Parathyroid adenoma (tissue), 2 donors: ENCODE data around the gene PI4KA.

ENCODE experiments used
- H2AFZ ChIP-seq: fragments of 300-600 bp; sonication (generic); one replicate; pipeline ENCODE4 v1.7.0; 2017; ENCODE audit warnings: antibody characterized with exemption, mild to moderate bottlenecking
- H3K27ac ChIP-seq: fragments of 300-600 bp; sonication (generic); one replicate; pipeline ENCODE4 v1.7.0; 2017
- H3K27me3 ChIP-seq: fragments of 300-600 bp; sonication (generic); one replicate; pipeline ENCODE4 v1.7.0; 2017; ENCODE audit warnings: low read length; ENCODE audit not compliant: control insufficient read depth, insufficient read depth
- H3K36me3 ChIP-seq: fragments of 300-600 bp; sonication (generic); one replicate; pipeline ENCODE4 v1.7.0; 2017; ENCODE audit warnings: low read length; ENCODE audit not compliant: control insufficient read depth, insufficient read depth
- H3K4me1 ChIP-seq: fragments of 300-600 bp; sonication (generic); one replicate; pipeline ENCODE4 v1.7.0; 2017; ENCODE audit warnings: control low read depth
- H3K4me2 ChIP-seq: fragments of 300-600 bp; sonication (generic); one replicate; pipeline ENCODE4 v1.7.0; 2017; ENCODE audit warnings: low read length
- H3K4me3 ChIP-seq: fragments of 300-600 bp; sonication (generic); one replicate; pipeline ENCODE4 v1.7.0; 2017; ENCODE audit warnings: low read depth, low read length
- H3K79me2 ChIP-seq: fragments of 300-600 bp; sonication (generic); one replicate; pipeline ENCODE4 v1.7.0; 2017; ENCODE audit warnings: control low read depth
- H3K9ac ChIP-seq: fragments of 300-600 bp; sonication (generic); one replicate; pipeline ENCODE4 v1.7.0; 2017; ENCODE audit warnings: mild to moderate bottlenecking
- H3K9me3 ChIP-seq: fragments of 300-600 bp; sonication (generic); one replicate; pipeline ENCODE4 v1.7.0; 2017; ENCODE audit warnings: low read length; ENCODE audit not compliant: control insufficient read depth
- TF ChIP-seq, protein P1 (sequence below): fragments of 300-600 bp; sonication (generic); IDR thresholded peaks from one replicate; pipeline ENCODE4 v1.7.0; 2017; ENCODE audit warnings: antibody characterized with exemption, mild to moderate bottlenecking
- donor health status: primary hyperparathyroidism.

The PI4KA gene

DNA sequence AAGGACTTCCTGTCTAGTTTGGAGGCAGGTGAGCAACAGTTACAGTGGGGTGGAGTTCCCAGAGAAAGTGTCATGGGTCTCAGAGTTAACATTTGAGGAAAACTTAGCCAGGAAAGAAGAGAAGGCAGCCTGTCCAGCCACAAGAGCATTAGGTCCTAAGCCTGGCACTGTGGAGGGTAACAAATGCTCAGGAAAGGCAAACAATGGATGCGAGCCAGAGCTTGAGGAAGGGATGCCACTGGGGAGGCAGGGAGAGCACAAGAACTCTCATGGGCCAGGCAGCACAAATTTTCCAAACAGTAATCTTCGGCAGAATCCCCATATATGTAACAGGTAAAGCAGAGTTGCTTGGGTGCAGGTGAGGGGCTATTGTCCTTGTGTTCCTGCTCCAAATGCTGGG is 92.7 kb downstream of the PI4KA start:
- H3K79me2 ChIP-seq: no peaks in the 10 kb centered on the region
- H3K4me2 ChIP-seq: no peak overlapping the region
- no peaks in the 10 kb centered on the region for H3K4me1 ChIP-seq
- H3K27me3 ChIP-seq: no peaks in the 10 kb centered on the region
- H3K9ac ChIP-seq: no peak overlapping the region
- H3K27ac ChIP-seq: no peak overlapping the region
- no peaks in the 10 kb centered on the region for H3K36me3 ChIP-seq
- no peak overlapping the region for H2AFZ ChIP-seq
- H3K4me3 ChIP-seq: no peak overlapping the region
- H3K9me3 ChIP-seq: no peaks in the 10 kb centered on the region
- TF ChIP-seq, protein P1, sequence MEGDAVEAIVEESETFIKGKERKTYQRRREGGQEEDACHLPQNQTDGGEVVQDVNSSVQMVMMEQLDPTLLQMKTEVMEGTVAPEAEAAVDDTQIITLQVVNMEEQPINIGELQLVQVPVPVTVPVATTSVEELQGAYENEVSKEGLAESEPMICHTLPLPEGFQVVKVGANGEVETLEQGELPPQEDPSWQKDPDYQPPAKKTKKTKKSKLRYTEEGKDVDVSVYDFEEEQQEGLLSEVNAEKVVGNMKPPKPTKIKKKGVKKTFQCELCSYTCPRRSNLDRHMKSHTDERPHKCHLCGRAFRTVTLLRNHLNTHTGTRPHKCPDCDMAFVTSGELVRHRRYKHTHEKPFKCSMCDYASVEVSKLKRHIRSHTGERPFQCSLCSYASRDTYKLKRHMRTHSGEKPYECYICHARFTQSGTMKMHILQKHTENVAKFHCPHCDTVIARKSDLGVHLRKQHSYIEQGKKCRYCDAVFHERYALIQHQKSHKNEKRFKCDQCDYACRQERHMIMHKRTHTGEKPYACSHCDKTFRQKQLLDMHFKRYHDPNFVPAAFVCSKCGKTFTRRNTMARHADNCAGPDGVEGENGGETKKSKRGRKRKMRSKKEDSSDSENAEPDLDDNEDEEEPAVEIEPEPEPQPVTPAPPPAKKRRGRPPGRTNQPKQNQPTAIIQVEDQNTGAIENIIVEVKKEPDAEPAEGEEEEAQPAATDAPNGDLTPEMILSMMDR: no peak

DNA sequence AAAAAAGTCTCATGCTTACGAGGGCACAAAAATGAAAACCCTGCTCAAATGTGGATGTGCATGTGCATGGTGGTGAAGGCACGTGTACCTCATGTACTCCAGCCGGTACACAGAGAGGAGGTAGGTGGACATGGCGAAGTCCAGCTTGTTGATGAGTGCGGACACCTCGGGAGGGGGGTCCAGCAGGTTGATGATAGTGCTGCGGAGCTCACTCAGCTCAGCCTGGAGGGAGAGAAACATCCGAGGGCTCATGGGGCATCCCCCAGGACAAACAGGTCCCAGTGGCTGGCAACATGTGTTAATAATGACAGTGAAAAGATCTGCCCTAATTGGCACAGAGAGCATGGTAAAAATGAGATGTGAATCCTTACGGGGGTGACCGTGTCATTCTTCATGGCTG is 93.9 kb downstream of the PI4KA start:
- TF ChIP-seq, protein P1: no peak
- H3K27me3 ChIP-seq: no peaks in the 10 kb centered on the region
- H3K36me3 ChIP-seq: no peaks in the 10 kb centered on the region

DNA sequence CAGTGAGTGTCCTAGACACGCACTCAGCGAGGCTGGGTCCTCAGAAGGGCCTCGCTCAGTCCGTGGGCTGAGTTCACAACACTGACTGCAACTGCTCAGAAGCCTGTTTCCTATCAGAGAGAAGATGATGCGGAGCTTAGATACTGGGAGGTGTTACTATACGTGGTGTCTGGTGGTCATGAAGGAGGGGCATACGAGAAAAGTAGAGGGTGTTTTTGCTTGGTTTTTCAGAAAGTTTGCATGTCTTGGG is 94.2 kb downstream of the PI4KA start:
- H3K4me2 ChIP-seq: no peak overlapping the region
- no peaks in the 10 kb centered on the region for H3K36me3 ChIP-seq
- TF ChIP-seq, protein P1: no peak
- H3K79me2 ChIP-seq: no peaks in the 10 kb centered on the region
- H3K27me3 ChIP-seq: no peaks in the 10 kb centered on the region
- H3K4me1 ChIP-seq: no peaks in the 10 kb centered on the region
- H3K4me3 ChIP-seq: no peak overlapping the region
- no peak overlapping the region for H3K27ac ChIP-seq
- H3K9ac ChIP-seq: no peak overlapping the region
- no peaks in the 10 kb centered on the region for H3K9me3 ChIP-seq
- no peak overlapping the region for H2AFZ ChIP-seq

More for the DNA sequence above, 93.9 kb downstream of the PI4KA start:
- no peak overlapping the region for H2AFZ ChIP-seq
- H3K4me1 ChIP-seq: no peaks in the 10 kb centered on the region
- no peak overlapping the region for H3K9ac ChIP-seq
- no peaks in the 10 kb centered on the region for H3K9me3 ChIP-seq
- no peak overlapping the region for H3K4me3 ChIP-seq
- no peak overlapping the region for H3K27ac ChIP-seq
- H3K4me2 ChIP-seq: no peak overlapping the region
- H3K79me2 ChIP-seq: no peaks in the 10 kb centered on the region

DNA sequence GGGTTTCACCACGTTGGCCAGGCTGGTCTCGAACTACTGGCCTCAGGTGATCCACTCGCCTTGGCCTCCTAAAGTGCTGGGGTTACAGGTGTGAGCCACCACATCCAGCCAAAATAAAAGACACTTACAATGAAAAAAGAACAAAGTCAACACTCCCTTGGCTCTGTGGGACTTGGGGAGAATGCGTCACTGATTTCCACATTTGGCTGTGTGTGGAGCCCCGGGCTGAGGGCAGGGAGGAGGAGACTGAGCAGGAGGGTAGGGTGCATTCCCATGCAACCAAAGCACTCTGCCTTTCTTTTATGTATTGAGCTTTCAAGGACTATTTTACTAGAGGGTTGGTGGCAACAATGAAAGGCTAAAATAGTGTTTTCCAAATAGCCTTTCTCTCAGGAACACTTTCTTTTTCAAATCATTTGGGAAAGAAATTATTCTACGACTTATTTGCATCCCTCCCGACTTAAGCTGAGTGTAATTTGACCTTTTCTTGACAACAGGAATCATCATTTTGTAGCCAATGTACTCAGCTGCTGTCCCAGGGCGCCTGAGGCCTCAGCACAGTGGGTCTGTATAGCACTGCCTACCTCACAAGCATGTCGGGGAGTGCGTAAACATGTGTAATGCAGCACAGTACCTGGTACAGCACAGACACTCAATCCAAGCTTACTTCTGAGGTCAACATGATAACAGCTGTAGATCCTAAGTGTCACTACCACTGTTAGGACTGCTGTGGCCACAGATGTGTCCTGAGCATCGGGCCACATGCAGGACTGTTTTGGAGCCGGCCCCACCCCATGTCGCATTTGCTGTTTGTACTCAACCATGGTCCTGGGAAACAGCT is 94.8 kb downstream of the PI4KA start:
- H2AFZ ChIP-seq: no peak overlapping the region
- no peaks in the 10 kb centered on the region for H3K79me2 ChIP-seq
- H3K9me3 ChIP-seq: no peaks in the 10 kb centered on the region
- no peak overlapping the region for H3K4me3 ChIP-seq
- no peaks in the 10 kb centered on the region for H3K36me3 ChIP-seq
- no peak overlapping the region for H3K27ac ChIP-seq
- no peak overlapping the region for H3K4me2 ChIP-seq
- TF ChIP-seq, protein P1: no peak
- no peaks in the 10 kb centered on the region for H3K27me3 ChIP-seq
- H3K4me1 ChIP-seq: no peaks in the 10 kb centered on the region
- H3K9ac ChIP-seq: no peak overlapping the region

DNA sequence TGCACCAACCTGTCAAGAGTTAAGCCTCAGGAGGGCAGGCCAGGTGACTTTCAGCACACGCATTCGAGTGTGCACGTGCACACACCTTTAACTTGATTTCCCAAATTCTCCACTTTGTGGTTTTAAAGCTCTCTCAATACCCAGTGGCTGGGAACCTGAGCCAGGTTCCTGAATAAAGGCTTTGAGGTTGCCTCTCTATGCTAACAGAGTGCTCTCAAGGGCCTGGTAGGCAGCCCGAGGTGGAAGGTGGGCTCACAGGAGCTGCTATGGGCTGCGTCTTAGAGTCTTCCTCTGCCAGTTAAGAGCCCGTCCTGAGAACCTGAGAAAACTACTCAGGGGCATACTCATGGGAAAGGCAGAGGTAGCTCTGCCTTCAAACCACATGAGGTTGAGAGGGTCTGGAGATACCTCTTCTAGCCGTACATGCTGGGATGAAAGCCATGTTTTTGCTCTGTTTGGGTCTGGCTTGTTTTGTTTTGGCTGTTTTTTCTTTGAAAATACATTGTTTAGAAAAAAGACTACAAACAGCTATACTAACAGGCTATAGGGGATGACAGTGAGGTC is 96.3 kb downstream of the PI4KA start:
- no peak overlapping the region for H3K4me3 ChIP-seq
- no peaks in the 10 kb centered on the region for H3K9me3 ChIP-seq
- H3K36me3 ChIP-seq: no peaks in the 10 kb centered on the region
- H3K9ac ChIP-seq: no peak overlapping the region
- no peak overlapping the region for H3K4me2 ChIP-seq
- TF ChIP-seq, protein P1: no peak
- no peaks in the 10 kb centered on the region for H3K79me2 ChIP-seq
- no peak overlapping the region for H2AFZ ChIP-seq
- H3K4me1 ChIP-seq: no peaks in the 10 kb centered on the region
- no peaks in the 10 kb centered on the region for H3K27me3 ChIP-seq
- H3K27ac ChIP-seq: no peak overlapping the region
